Stomach (tissue), 9 donors: ENCODE measurements around the gene BZW1. TPM values are rescaled to one million over a fixed set of nuclear protein-coding genes. Genes with fewer than 3 reads are reported as not detected.
"Not testable (repeated sequence)": the region's sequence is repeated elsewhere in the genome, so short reads cannot be mapped to it uniquely, and the experiment has no call there.

Experiments used
- DNase-seq, 2 donors: peaks; one replicate each; pipeline versions ENCODE4 v3.0.0 to v3.0.0-alpha.2; 2013 to 2019
- H3K27ac ChIP-seq, 5 donors: fragments of 200-600 bp in 4 of 5; sonication (generic) in 4 of 5; one replicate each; pipeline ENCODE4 v1.5.1; 2013 to 2019; ENCODE audit warnings: mild to moderate bottlenecking in 1 of 5, moderate library complexity in 1 of 5
- H3K27me3 ChIP-seq, 3 donors: fragments of 200-600 bp; sonication (generic); one replicate each; pipeline ENCODE4 v1.5.1; 2017 to 2019; ENCODE audit warnings: mixed run types in 1 of 3
- H3K36me3 ChIP-seq, 4 donors: fragments of 200-600 bp; sonication (generic); 1 replicate in 3 of 4; 2 replicates in 1 of 4; pipeline ENCODE4 v1.5.1; 2016 to 2019
- H3K4me1 ChIP-seq, 4 donors: fragments of 200-600 bp; sonication (generic); one replicate each; pipeline ENCODE4 v1.5.1; 2016 to 2019
- H3K4me3 ChIP-seq, 4 donors: fragments of 200-600 bp; sonication (generic) in 3 of 4; one replicate each; pipeline ENCODE4 v1.5.1; 2016 to 2019; ENCODE audit warnings: mild to moderate bottlenecking in 1 of 4
- H3K9me3 ChIP-seq, 4 donors: fragments of 200-600 bp; sonication (generic); one replicate each; pipeline ENCODE4 v1.5.1; 2016 to 2019
- EP300 ChIP-seq: sonication (generic); formaldehyde crosslinking; IDR thresholded peaks from one replicate; pipeline ENCODE4 v1.6.1; 2017; ENCODE audit warnings: antibody characterized with exemption
- POLR2A ChIP-seq, 4 donors: fragments of 450-650 bp; IDR thresholded peaks; one replicate each; pipeline ENCODE4 v1.6.1; 2016; ENCODE audit warnings: antibody characterized with exemption in 4 of 4, control low read depth in 2 of 4, mild to moderate bottlenecking in 1 of 4, moderate library complexity in 1 of 4
- POLR2AphosphoS5 ChIP-seq, 3 donors: sonication (generic); formaldehyde crosslinking; IDR thresholded peaks; one replicate each; pipeline ENCODE4 v1.6.1; 2016; ENCODE audit warnings: antibody characterized with exemption in 3 of 3
- WGBS, 5 donors: extraction: QIAGEN DNeasy Blood & Tissue Kit in 3 of 5; methylation state at CpG; one replicate each; pipeline versions ENCODE4 v1.1.5 to v1.1.7; 2013 to 2018; 5-methylcytosine and 5-hydroxymethylcytosine counted together
- intact Hi-C: fragments of 100-400 bp; cut with DNase I; formaldehyde crosslinking; loops from one replicate; pipeline ENCODE4 v1.15.1; 2023; ENCODE audit warnings: low total_unique reads
- polyA plus RNA-seq, 3 donors: library from polyadenylated mRNA; stranded (reverse); fragments of 200-250 nt; gene quantifications; one replicate each; pipeline ENCODE4 v1.2.3, GENCODE V29; 2013
- total RNA-seq, 5 donors: library from RNA; depleted of rRNA; stranded (reverse); fragments of >200 nt; gene quantifications; one replicate each; pipeline versions ENCODE4 v1.1.0 to v1.2.3, GENCODE V29; 2014 to 2016
- TF ChIP-seq, protein P1 (sequence below), 7 experiments: fragments of 450-650 bp in 4 of 7; fragments of 200-600 bp in 3 of 7; sonication (generic) in 3 of 7; IDR thresholded peaks; one replicate each; pipeline ENCODE4 v1.5.1; 2016 to 2019; ENCODE audit warnings: antibody characterized with exemption in 7 of 7, control low read depth in 2 of 7, mild to moderate bottlenecking in 1 of 7
- donor health status: healthy with polysubstance abuse.
- donor health status: Bipolar disorder and iron deficiency.
- donor health status: healthy.

Gene BZW1
- total and polyA plus RNA-seq, 8 donors = 31.0 to 530 (median 94.4) TPM

DNA sequence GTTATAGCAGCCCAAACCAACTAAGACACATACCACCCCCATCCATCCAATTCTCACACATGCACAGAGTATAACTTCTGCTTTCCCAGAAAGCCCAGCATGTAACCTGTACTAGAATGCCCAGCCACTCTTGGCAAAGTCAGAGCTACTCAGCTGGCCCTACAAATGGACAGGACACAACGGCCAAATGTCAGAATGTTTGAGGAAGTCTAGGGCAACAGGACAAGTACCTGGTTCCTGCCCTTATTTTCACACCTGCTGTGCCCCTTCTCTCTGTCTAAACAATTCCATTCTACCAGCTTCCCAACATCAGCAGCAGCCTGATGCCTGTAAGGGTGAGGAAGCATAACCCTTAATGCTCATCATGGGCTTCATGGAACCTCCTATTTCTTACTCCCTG is 15.1 kb upstream of the BZW1 start:
- Histone ChIP-seq H3K4me3 (no peak overlapping the region), H3K27ac (no peak overlapping the region), H3K9me3 (no peaks in the 10 kb centered on the region), H3K36me3 (no peaks in the 10 kb centered on the region), H3K27me3 (no peaks in the 10 kb centered on the region), H3K4me1 (peaks cover 0 to 21% (median 5%) of the 10 kb centered on the region in 4 donors)
- no peak for DNase-seq
- intact Hi-C loops = no loop called here
- TF ChIP-seq POLR2A (IDR thresholded peaks at IDR 0.05) (no peak), POLR2AphosphoS5 (IDR thresholded peaks at IDR 0.05) (no peak), EP300 (no peak)
- TF ChIP-seq, protein P1, sequence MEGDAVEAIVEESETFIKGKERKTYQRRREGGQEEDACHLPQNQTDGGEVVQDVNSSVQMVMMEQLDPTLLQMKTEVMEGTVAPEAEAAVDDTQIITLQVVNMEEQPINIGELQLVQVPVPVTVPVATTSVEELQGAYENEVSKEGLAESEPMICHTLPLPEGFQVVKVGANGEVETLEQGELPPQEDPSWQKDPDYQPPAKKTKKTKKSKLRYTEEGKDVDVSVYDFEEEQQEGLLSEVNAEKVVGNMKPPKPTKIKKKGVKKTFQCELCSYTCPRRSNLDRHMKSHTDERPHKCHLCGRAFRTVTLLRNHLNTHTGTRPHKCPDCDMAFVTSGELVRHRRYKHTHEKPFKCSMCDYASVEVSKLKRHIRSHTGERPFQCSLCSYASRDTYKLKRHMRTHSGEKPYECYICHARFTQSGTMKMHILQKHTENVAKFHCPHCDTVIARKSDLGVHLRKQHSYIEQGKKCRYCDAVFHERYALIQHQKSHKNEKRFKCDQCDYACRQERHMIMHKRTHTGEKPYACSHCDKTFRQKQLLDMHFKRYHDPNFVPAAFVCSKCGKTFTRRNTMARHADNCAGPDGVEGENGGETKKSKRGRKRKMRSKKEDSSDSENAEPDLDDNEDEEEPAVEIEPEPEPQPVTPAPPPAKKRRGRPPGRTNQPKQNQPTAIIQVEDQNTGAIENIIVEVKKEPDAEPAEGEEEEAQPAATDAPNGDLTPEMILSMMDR (IDR thresholded peaks at IDR 0.05) = no peak
- WGBS, 5 donors = 31 to 50% (median 42%) methylated on average over 1 of the region's 1 CpG

DNA sequence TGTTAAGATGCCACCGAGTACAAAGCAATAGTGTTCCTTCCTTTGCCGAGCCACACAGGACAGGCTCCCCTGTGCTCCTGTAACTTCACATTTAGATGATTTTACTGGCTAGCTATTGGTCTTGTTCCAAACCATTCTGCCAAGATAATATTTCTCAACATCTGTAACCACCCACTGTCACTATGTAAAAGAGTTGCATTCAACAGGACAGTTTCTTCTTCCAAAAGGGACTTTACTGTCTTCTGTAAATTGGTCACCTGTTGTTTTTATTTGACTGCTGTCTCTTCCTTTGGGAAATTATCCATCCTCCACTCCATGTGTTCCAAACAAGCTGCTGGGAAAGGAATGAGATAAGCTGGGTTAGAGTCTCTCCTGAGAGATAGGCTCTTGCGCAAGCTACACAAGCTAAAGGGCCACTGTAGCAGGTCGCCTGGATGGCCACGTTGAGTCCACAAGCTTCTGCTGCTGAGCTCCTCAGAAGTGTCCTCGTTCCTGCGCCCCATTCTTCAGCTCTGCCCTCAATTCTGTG is 14.4 kb upstream of the BZW1 start:
- intact Hi-C loops = no loop called here
- H3K4me1 ChIP-seq = peaks cover 0 to 17% (median 5%) of the 10 kb centered on the region in 4 donors
- H3K4me3 ChIP-seq = no peak overlapping the region
- H3K27me3 ChIP-seq = no peaks in the 10 kb centered on the region
- TF ChIP-seq, protein P1 (IDR thresholded peaks at IDR 0.05) = no peak
- TF ChIP-seq EP300 = no peak
- TF ChIP-seq POLR2A (IDR thresholded peaks at IDR 0.05) = no peak
- TF ChIP-seq POLR2AphosphoS5 (IDR thresholded peaks at IDR 0.05) = no peak
- H3K36me3 ChIP-seq = no peaks in the 10 kb centered on the region
- H3K27ac ChIP-seq = no peak overlapping the region
- peak in 1 of 2 donors; percentile 33 for DNase-seq
- WGBS, 5 donors = 53 to 72% (median 59%) methylated on average over 7 of the region's 7 CpGs
- no peaks in the 10 kb centered on the region for H3K9me3 ChIP-seq

DNA sequence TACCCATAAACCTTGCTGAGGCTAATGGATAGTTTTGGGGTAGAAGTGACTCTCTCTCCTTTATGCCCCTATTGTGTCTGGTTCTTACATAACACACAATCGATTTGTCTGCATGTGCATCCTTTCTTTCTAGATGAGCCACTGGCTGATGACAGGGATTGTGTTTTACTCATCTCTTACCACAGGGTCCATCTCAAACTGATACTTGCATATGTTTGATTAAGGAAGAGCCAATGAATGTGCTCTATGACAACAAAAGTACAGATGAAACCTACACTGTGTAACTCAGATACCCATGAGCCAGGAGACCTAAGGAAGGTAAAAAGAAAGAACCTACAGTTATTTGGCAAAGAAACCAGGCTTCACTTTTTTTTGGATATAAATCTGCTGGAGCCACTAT is 13.2 kb upstream of the BZW1 start:
- no peak for TF ChIP-seq POLR2AphosphoS5 (IDR thresholded peaks at IDR 0.05)
- TF ChIP-seq EP300 = no peak
- TF ChIP-seq, protein P1 (IDR thresholded peaks at IDR 0.05) = no peak
- no peak for TF ChIP-seq POLR2A (IDR thresholded peaks at IDR 0.05)
- Histone ChIP-seq H3K27me3 (no peaks in the 10 kb centered on the region), H3K9me3 (no peaks in the 10 kb centered on the region), H3K36me3 (no peaks in the 10 kb centered on the region), H3K4me3 (no peak overlapping the region), H3K27ac (no peak overlapping the region), H3K4me1 (peaks cover 0 to 17% (median 5%) of the 10 kb centered on the region in 4 donors)
- intact Hi-C loops = no loop called here
- 87 to 94% (median 92%) methylated on average over 1 of the region's 1 CpG for WGBS, 5 donors
- DNase-seq = no peak

DNA sequence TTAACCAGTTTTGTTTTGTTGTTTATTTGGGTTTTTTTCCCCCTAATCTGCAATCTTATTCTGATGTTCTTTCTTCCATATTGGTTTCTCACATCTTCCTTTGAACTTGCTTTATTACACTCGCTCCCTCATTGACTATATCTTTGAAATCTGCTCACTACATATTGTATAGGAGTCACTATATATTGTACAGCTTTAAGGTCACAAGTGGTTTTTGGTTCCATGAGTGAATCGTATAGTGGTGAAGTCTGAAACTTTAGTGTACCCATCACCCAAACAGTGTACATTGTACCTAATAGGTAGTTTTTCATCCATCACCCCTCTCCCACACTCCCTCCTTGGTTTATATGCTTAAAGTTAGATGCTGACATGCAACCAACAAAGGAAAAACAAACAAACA is 11.3 kb upstream of the BZW1 start:
- DNase-seq = no peak
- H3K4me3 ChIP-seq = no peak overlapping the region
- H3K27me3 ChIP-seq = no peaks in the 10 kb centered on the region
- H3K4me1 ChIP-seq = peaks cover 0 to 7% (median 2%) of the 10 kb centered on the region in 4 donors
- no peaks in the 10 kb centered on the region for H3K9me3 ChIP-seq
- no peak overlapping the region for H3K27ac ChIP-seq
- TF ChIP-seq POLR2A (IDR thresholded peaks at IDR 0.05) (no peak), EP300 (no peak), POLR2AphosphoS5 (IDR thresholded peaks at IDR 0.05) (no peak)
- TF ChIP-seq, protein P1 (IDR thresholded peaks at IDR 0.05) = no peak
- H3K36me3 ChIP-seq = no peaks in the 10 kb centered on the region
- intact Hi-C loops = no loop called here
- 80 to 94% (median 89%) methylated on average over 2 of the region's 2 CpGs for WGBS, 5 donors

DNA sequence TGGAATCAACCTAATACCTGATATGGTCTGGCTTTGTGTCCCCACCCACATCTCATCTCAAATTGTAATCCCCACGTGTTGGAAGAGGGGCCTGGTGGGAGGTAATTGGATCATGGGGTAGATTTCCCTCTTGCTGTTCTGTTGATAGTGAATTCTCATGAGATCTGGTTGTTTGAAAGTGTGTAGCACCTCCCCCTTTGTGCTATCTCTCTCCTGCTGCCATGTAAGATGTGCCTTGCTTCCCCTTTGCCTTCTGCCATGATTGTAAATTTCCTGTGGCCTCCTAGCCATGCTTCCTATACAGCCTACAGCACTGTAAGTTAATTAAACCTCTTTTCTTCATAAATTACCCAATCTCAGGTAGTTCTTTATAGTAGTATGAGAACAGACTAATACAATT is 10.3 kb upstream of the BZW1 start:
- H3K27me3 ChIP-seq, H3K9me3 ChIP-seq, intact Hi-C loops, H3K36me3 ChIP-seq, H3K4me3 ChIP-seq, H3K27ac ChIP-seq, DNase-seq, H3K4me1 ChIP-seq: not testable (repeated sequence)
- WGBS, 5 donors = no CpG with 5 or more reads among the region's 1 CpG
